PC-9 (cell line): Measurements from ENCODE around the gene C6orf141.

Experiments used
- CTCF ChIP-seq: fragments of 200-600 bp; sonication (generic); conservative IDR thresholded peaks from 2 replicates; pipeline ENCODE4 v1.6.1; 2017; ENCODE audit warnings: mixed run types, antibody characterized with exemption, mild to moderate bottlenecking, moderate library complexity
- EZH2 ChIP-seq: fragments of 200-600 bp; sonication (generic); IDR thresholded peaks from 2 replicates; pipeline ENCODE4 v1.8.0; 2017; ENCODE audit warnings: antibody characterized with exemption, low read depth

GRCh38 chr6:49557177-49557576, 6.7 kb downstream of the C6orf141 start:
- no peak for TF ChIP-seq CTCF
- TF ChIP-seq EZH2 = no peak
